NAMALWA (cell line): Measurements from ENCODE around the gene KATNIP.
"Not testable (repeated sequence)": the region's sequence is repeated elsewhere in the genome, so short reads cannot be mapped to it uniquely, and the experiment has no call there.

Source experiments
- DNase-seq: peaks from one replicate; pipeline ENCODE4 v3.0.0-alpha.2; 2015; ENCODE audit warnings: low spot score

KATNIP gene

GRCh38 chr16:27538528-27538927, 11.4 kb upstream of the KATNIP start:
- no peak for DNase-seq

GRCh38 chr16:27539120-27539519, 10.8 kb upstream of the KATNIP start:
- DNase-seq, result no peak

GRCh38 chr16:27539636-27540035, 10.3 kb upstream of the KATNIP start:
- no peak for DNase-seq

- DNase-seq, result no peak
These were observed 6.1 kb upstream of the KATNIP start for GRCh38 chr16:27543801-27544200.

GRCh38 chr16:27544671-27545070, 5.3 kb upstream of the KATNIP start:
- no peak for DNase-seq

- peak; percentile 9 for DNase-seq
These were observed 2.8 kb upstream of the KATNIP start for GRCh38 chr16:27547134-27547533.

GRCh38 chr16:27547851-27548250, 2.1 kb upstream of the KATNIP start:
- DNase-seq, result no peak

- DNase-seq, result no peak
These were observed 539 bp upstream of the KATNIP start for GRCh38 chr16:27549464-27549745.

- DNase-seq, result peak; percentile 28
These were observed 607 bp downstream of the KATNIP start for GRCh38 chr16:27550582-27550920.

GRCh38 chr16:27551036-27551435, 1.1 kb downstream of the KATNIP start:
- DNase-seq, result no peak

GRCh38 chr16:27556471-27556870, 6.5 kb downstream of the KATNIP start:
- no peak for DNase-seq

- DNase-seq, result no peak
These were observed 8.5 kb downstream of the KATNIP start for GRCh38 chr16:27558434-27558833.

- no peak for DNase-seq
These were observed 9.0 kb downstream of the KATNIP start for GRCh38 chr16:27558932-27559331.

GRCh38 chr16:27561216-27561615, 11.3 kb downstream of the KATNIP start:
- DNase-seq, result no peak

- DNase-seq, result no peak
These were observed 14.3 kb downstream of the KATNIP start for GRCh38 chr16:27564224-27564623.

GRCh38 chr16:27566417-27566816, 16.5 kb downstream of the KATNIP start:
- DNase-seq, result no peak

- no peak for DNase-seq
These were observed 18.1 kb downstream of the KATNIP start for GRCh38 chr16:27568077-27568476.

GRCh38 chr16:27570986-27571385, 21.0 kb downstream of the KATNIP start:
- not testable (repeated sequence) for DNase-seq

GRCh38 chr16:27571433-27572326, 21.7 kb downstream of the KATNIP start:
- DNase-seq, result no peak

GRCh38 chr16:27572711-27573110, 22.8 kb downstream of the KATNIP start:
- DNase-seq, result no peak

GRCh38 chr16:27576729-27577128, 26.8 kb downstream of the KATNIP start:
- no peak for DNase-seq

GRCh38 chr16:27579087-27579980, 29.4 kb downstream of the KATNIP start:
- no peak for DNase-seq

GRCh38 chr16:27582883-27583282, 32.9 kb downstream of the KATNIP start:
- no peak for DNase-seq
